IMR-90 (cell line): ENCODE measurements around the gene YIPF3. TPM values are rescaled to one million over a fixed set of nuclear protein-coding genes. Genes with fewer than 3 reads are reported as not detected.

ENCODE experiments used
- ATAC-seq: fragments of 200-7000 bp; cut with Tn5 transposase; 2 replicates; pipeline ENCODE4 v1.9.1; 2020; ENCODE audit warnings: low read depth, mild to moderate bottlenecking, moderate library complexity
- BruUV-seq: library from RNA; stranded (reverse); fragments of 400-500 nt; replicated peaks from 2 replicates; lab custom pipeline; 2021; lab: Mats Ljungman, UMichigan
- CTCF ChIA-PET: fragments of 300-600 bp; formaldehyde crosslinking; extraction: SDS; loops from one replicate; lab custom pipeline; 2021; ENCODE audit warnings: antibody characterized with exemption; lab: Yijun Ruan, JAX
- POLR2A ChIA-PET: fragments of 300-600 bp; sonication (Branson Sonifier 250); formaldehyde crosslinking; loops from one replicate; lab custom pipeline; 2022; ENCODE audit warnings: antibody characterized with exemption; ENCODE audit not compliant: unreplicated experiment; lab: Charles Lee
- DNase-seq: peaks from one replicate; pipeline ENCODE4 v3.0.0; 2013
- H2AFZ ChIP-seq: replicated peaks from 2 replicates; pipeline ENCODE3; 2013; ENCODE audit warnings: low read length, mild to moderate bottlenecking; ENCODE audit not compliant: poor library complexity
- H2AK5ac ChIP-seq: 2 replicates; pipeline ENCODE4 v1.6.1; 2013; ENCODE audit warnings: low read depth, low read length, inconsistent platforms
- H2AK9ac ChIP-seq: replicated peaks from 2 replicates; pipeline ENCODE3; 2013; ENCODE audit warnings: mild to moderate bottlenecking, low read depth, low read length, moderate library complexity; ENCODE audit not compliant: poor library complexity
- H2BK120ac ChIP-seq: 2 replicates; pipeline ENCODE4 v1.6.1; 2013; ENCODE audit warnings: low read depth, low read length, inconsistent platforms
- H2BK15ac ChIP-seq: 3 replicates; pipeline ENCODE4 v1.6.1; 2013; ENCODE audit warnings: low read depth, low read length, inconsistent platforms
- H2BK20ac ChIP-seq: 2 replicates; pipeline ENCODE4 v1.6.1; 2013; ENCODE audit warnings: low read depth, mild to moderate bottlenecking, inconsistent platforms, low read length, moderate library complexity
- H2BK5ac ChIP-seq: 2 replicates; pipeline ENCODE4 v1.6.1; 2013; ENCODE audit warnings: mild to moderate bottlenecking, low read depth, low read length, inconsistent platforms; ENCODE audit not compliant: poor library complexity, severe bottlenecking
- H3K14ac ChIP-seq: replicated peaks from 2 replicates; pipeline ENCODE4 v1.6.1; 2013; ENCODE audit warnings: low read depth, low read length, inconsistent platforms
- H3K18ac ChIP-seq: 2 replicates; pipeline ENCODE4 v1.6.1; 2013; ENCODE audit warnings: low read depth, low read length, control low read depth
- H3K23ac ChIP-seq: 2 replicates; pipeline ENCODE4 v1.6.1; 2013; ENCODE audit warnings: low read depth, low read length, inconsistent platforms
- H3K27ac ChIP-seq: 2 replicates; pipeline ENCODE4 v1.5.1; 2013; ENCODE audit warnings: mild to moderate bottlenecking, control low read depth, low read length; ENCODE audit not compliant: insufficient read depth
- H3K27me3 ChIP-seq: 2 replicates; pipeline ENCODE4 v1.6.1; 2013; ENCODE audit warnings: low read length; ENCODE audit not compliant: control insufficient read depth, insufficient read depth
- H3K36me3 ChIP-seq: 2 replicates; pipeline ENCODE4 v1.6.1; 2013; ENCODE audit warnings: low read length, mixed read lengths; ENCODE audit not compliant: control insufficient read depth, insufficient read depth
- H3K4ac ChIP-seq: 2 replicates; pipeline ENCODE4 v1.6.1; 2013; ENCODE audit warnings: low read depth, low read length, inconsistent platforms
- H3K4me1 ChIP-seq: 2 replicates; pipeline ENCODE4 v1.6.1; 2013; ENCODE audit warnings: low read length, mixed read lengths; ENCODE audit not compliant: control insufficient read depth, insufficient read depth
- H3K4me2 ChIP-seq: 2 replicates; pipeline ENCODE4 v1.6.1; 2013; ENCODE audit warnings: low read depth, mild to moderate bottlenecking, control low read depth, low read length, moderate library complexity
- H3K4me3 ChIP-seq: 2 replicates; pipeline ENCODE4 v1.5.1; 2013; ENCODE audit warnings: low read depth, mild to moderate bottlenecking, control low read depth, low read length, moderate library complexity; ENCODE audit not compliant: insufficient read depth
- H3K56ac ChIP-seq: 2 replicates; pipeline ENCODE4 v1.6.1; 2013; ENCODE audit warnings: low read length, inconsistent platforms; ENCODE audit not compliant: insufficient read depth; ENCODE audit errors: extremely low read depth
- H3K79me1 ChIP-seq, 2 experiments: 2 replicates each; pipeline ENCODE4 v1.6.1; 2013; ENCODE audit warnings: low read length in 2 of 2, inconsistent platforms in 1 of 2, low read depth in 1 of 2
- H3K9ac ChIP-seq: 2 replicates; pipeline ENCODE4 v1.6.1; 2013; ENCODE audit warnings: low read depth, low read length, control low read depth
- H3K9me1 ChIP-seq: 2 replicates; pipeline ENCODE4 v1.6.1; 2013; ENCODE audit warnings: low read length, inconsistent platforms; ENCODE audit not compliant: insufficient read depth
- H3K9me3 ChIP-seq: 2 replicates; pipeline ENCODE4 v1.6.1; 2013; ENCODE audit warnings: low read length; ENCODE audit not compliant: control insufficient read depth, insufficient read depth
- H4K20me1 ChIP-seq: 2 replicates; pipeline ENCODE4 v1.6.1; 2013; ENCODE audit warnings: low read length, inconsistent platforms; ENCODE audit not compliant: insufficient read depth
- H4K5ac ChIP-seq: 2 replicates; pipeline ENCODE4 v1.6.1; 2013; ENCODE audit warnings: mild to moderate bottlenecking, low read depth, low read length, control low read depth
- H4K8ac ChIP-seq, 2 experiments: 2 replicates each; pipeline ENCODE4 v1.6.1; 2013; ENCODE audit warnings: low read depth in 2 of 2, low read length in 2 of 2, control low read depth in 1 of 2, inconsistent platforms in 1 of 2
- H4K91ac ChIP-seq: 2 replicates; pipeline ENCODE4 v1.6.1; 2013; ENCODE audit warnings: low read depth, low read length, inconsistent platforms; ENCODE audit not compliant: insufficient read depth
- BHLHE40 ChIP-seq: fragments of 150-350 bp; IDR thresholded peaks from 2 replicates; pipeline ENCODE4 v1.6.1; 2016; ENCODE audit warnings: mild to moderate bottlenecking, low read depth, low read length
- CHD1 ChIP-seq: IDR thresholded peaks from 2 replicates; pipeline ENCODE4 v1.6.1; 2012; ENCODE audit warnings: low read depth, low read length, improper control_type of control experiment
- NFE2L2 ChIP-seq: fragments of 150-350 bp; IDR thresholded peaks from 2 replicates; pipeline ENCODE4 v1.6.1; 2016; ENCODE audit warnings: low read depth, mild to moderate bottlenecking, low read length
- POLR2A ChIP-seq: IDR thresholded peaks from 2 replicates; pipeline ENCODE4 v1.6.1; 2012; ENCODE audit warnings: mild to moderate bottlenecking, low read depth, low read length
- RCOR1 ChIP-seq: IDR thresholded peaks from 2 replicates; pipeline ENCODE4 v1.6.1; 2012; ENCODE audit warnings: mild to moderate bottlenecking, low read length, improper control_type of control experiment; ENCODE audit not compliant: insufficient replicate concordance
- USF2 ChIP-seq: fragments of 150-350 bp; IDR thresholded peaks from 2 replicates; pipeline ENCODE4 v1.6.1; 2017; ENCODE audit warnings: mild to moderate bottlenecking, antibody characterized with exemption, low read length, low read depth
- WGBS, 2 experiments: methylation state at CpG; one replicate each; pipeline versions ENCODE4 v1.1.5 to v1.1.7; 2013; ENCODE audit warnings: missing lambda C conversion rate in 2 of 2; ENCODE audit not compliant: insufficient read length in 1 of 2; ENCODE audit errors: extremely low coverage in 2 of 2; 5-methylcytosine and 5-hydroxymethylcytosine counted together
- dilution Hi-C: fragments of 300-500 bp; cut with HindIII; formaldehyde crosslinking; loops from one replicate; pipeline ENCODE4 v1.14.3; 2018; ENCODE audit warnings: low sequenced_read_pairs; ENCODE audit not compliant: unreplicated experiment
- in situ Hi-C: fragments of 300-500 bp; cut with MboI; formaldehyde crosslinking; loops from 3 replicates; pipeline ENCODE4 v1.14.3; 2019; ENCODE audit warnings: low sequenced_read_pairs, inconsistent platforms, mixed read lengths
- intact Hi-C: fragments of 100-400 bp; cut with micrococcal nuclease; formaldehyde crosslinking; loops from 2 replicates; pipeline ENCODE4 v1.10.0; 2022
- polyA plus RNA-seq, 3 experiments: library from polyadenylated mRNA; depleted of rRNA; stranded (reverse); fragments of >200 nt; gene quantifications; 2 replicates each; pipeline ENCODE4 v1.2.3, GENCODE V29; 2012; ENCODE audit warnings: low replicate concordance in 1 of 3
- total RNA-seq: library from RNA; depleted of rRNA; stranded (reverse); fragments of >200 nt; gene quantifications from 2 replicates; pipeline ENCODE4 v1.2.3, GENCODE V29; 2012
- TF ChIP-seq, protein P1 (sequence below): conservative IDR thresholded peaks from 2 replicates; pipeline ENCODE4 v1.5.1; 2012; ENCODE audit warnings: mild to moderate bottlenecking, low read depth, low read length, improper control_type of control experiment

Gene YIPF3
- total and polyA plus RNA-seq, 2 of the 4 experiments (the other 2 are of a cell fraction): 114 to 193 TPM

GRCh38 chr6:43516367-43516696 lies 394 bp downstream of the YIPF3 start:
- TF ChIP-seq NFE2L2 (no peak), USF2 (no peak), BHLHE40 (no peak), CHD1 (no peak), RCOR1 (no peak), POLR2A (no peak)
- TF ChIP-seq, protein P1, sequence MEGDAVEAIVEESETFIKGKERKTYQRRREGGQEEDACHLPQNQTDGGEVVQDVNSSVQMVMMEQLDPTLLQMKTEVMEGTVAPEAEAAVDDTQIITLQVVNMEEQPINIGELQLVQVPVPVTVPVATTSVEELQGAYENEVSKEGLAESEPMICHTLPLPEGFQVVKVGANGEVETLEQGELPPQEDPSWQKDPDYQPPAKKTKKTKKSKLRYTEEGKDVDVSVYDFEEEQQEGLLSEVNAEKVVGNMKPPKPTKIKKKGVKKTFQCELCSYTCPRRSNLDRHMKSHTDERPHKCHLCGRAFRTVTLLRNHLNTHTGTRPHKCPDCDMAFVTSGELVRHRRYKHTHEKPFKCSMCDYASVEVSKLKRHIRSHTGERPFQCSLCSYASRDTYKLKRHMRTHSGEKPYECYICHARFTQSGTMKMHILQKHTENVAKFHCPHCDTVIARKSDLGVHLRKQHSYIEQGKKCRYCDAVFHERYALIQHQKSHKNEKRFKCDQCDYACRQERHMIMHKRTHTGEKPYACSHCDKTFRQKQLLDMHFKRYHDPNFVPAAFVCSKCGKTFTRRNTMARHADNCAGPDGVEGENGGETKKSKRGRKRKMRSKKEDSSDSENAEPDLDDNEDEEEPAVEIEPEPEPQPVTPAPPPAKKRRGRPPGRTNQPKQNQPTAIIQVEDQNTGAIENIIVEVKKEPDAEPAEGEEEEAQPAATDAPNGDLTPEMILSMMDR: no peak
- dilution Hi-C loops: no loop called here
- peaks cover 9% of the 10 kb centered on the region for H3K4me1 ChIP-seq
- intact Hi-C loops: no loop called here
- in situ Hi-C loops: no loop called here
- H3K56ac ChIP-seq: peak overlapping the region; percentile 81
- H2BK5ac ChIP-seq: peak overlapping the region; percentile 63
- H3K18ac ChIP-seq: no peak overlapping the region
- peak overlapping the region; percentile 66; the same call in 1 of the 2 replicates for H3K23ac ChIP-seq
- peaks cover 3% of the 10 kb centered on the region; the same call in 1 of the 2 replicates for H4K20me1 ChIP-seq
- H3K9me1 ChIP-seq: 0 out of 2 replicates have a peak, but pooled peaks cover 9% of the 10 kb centered on the region
- peak overlapping the region; percentile 72 for H3K27ac ChIP-seq
- H3K4ac ChIP-seq: peak overlapping the region; percentile 86
- H3K14ac ChIP-seq: peak overlapping the region; percentile 76
- H4K91ac ChIP-seq: peak overlapping the region; percentile 65
- H3K4me3 ChIP-seq: peak overlapping the region; percentile 80
- DNase-seq (no peak), ATAC-seq (no peak)
- peak overlapping the region; percentile 98 for H2AFZ ChIP-seq
- peak overlapping the region; percentile 72 for H3K4me2 ChIP-seq
- H4K5ac ChIP-seq: peak overlapping the region; percentile 65
- H3K36me3 ChIP-seq: peaks cover 54% of the 10 kb centered on the region
- 0% methylated on average over 2 of the region's 10 CpGs; no CpG with 5 or more reads in 1 of the 2 experiments for WGBS, 2 experiments
- ChIA-PET CTCF (interaction anchor here (1.1 kb wide), 1 partner anchor 9 kb away, joined by 3 read pairs; no protein-coding TSS in a partner anchor), POLR2A (no interaction called here)
- TSS peak; percentile 70 for BruUV-seq
- no peaks in the 10 kb centered on the region for H3K9me3 ChIP-seq
- H2BK120ac ChIP-seq: no peak overlapping the region
- peak overlapping the region; percentile 70 to 90 for H4K8ac ChIP-seq
- H2AK5ac ChIP-seq: peak overlapping the region; percentile 85
- H2BK15ac ChIP-seq: no peak overlapping the region; the same call in 2 of the 3 replicates
- H3K9ac ChIP-seq: peak overlapping the region; percentile 90
- no peak overlapping the region for H2BK20ac ChIP-seq
- peak overlapping the region; percentile 99 for H2AK9ac ChIP-seq
- no peaks in the 10 kb centered on the region for H3K27me3 ChIP-seq
- peaks cover 29 to 54% of the 10 kb centered on the region in 2 experiments for H3K79me1 ChIP-seq
